ENCODE data around the gene DNAL1. TPM values are rescaled to one million over a fixed set of nuclear protein-coding genes. Genes with fewer than 3 reads are reported as not detected.

Gene DNAL1
- polyA plus RNA-seq, 1 of the 3 experiments (the other 2 are of a cell fraction): 2.6 TPM

- Histone ChIP-seq H3K4me1 (ENCODE audit: control insufficient read depth in 1 of 2, insufficient read depth in 2 of 2, low read depth in 1 of 2, low read length in 1 of 2) (no peaks in the 10 kb centered on the region), H3K4me2 (peak overlapping the region; percentile 88), H3K27ac (ENCODE audit: low read depth in 2 of 2, low read length in 1 of 2) (no peak overlapping the region), H3K9me3 (no peaks in the 10 kb centered on the region), H3K36me3 (replicated peaks in 1 of 2; ENCODE audit: control insufficient read depth in 1 of 2, insufficient read depth in 2 of 2, low read length in 1 of 2) (no peaks in the 10 kb centered on the region), H3F3A (replicated peaks; ENCODE audit: insufficient read depth) (peaks cover 11% of the 10 kb centered on the region), H3K79me2 (ENCODE audit: insufficient read depth) (no peaks in the 10 kb centered on the region), H3K27me3 (ENCODE audit: insufficient read depth) (no peaks in the 10 kb centered on the region), H3K9ac (peak overlapping the region; percentile 47; the same call in 1 of the 2 replicates), H3K4me3 (ENCODE audit: low read depth in 2 of 2, low read length in 1 of 2) (peak overlapping the region; percentile 60 to 62), H2AFZ (ENCODE audit: low read depth) (peak overlapping the region; percentile 93), H4K20me1 (ENCODE audit: insufficient read depth) (no peaks in the 10 kb centered on the region), H3K9me2 (no peaks in the 10 kb centered on the region)
- ChIA-PET POLR2A (interaction anchor here (0.7 to 1.9 kb wide), 6 partner anchors 43 to 555 kb away, joined by 3 to 8 read pairs (median 4); partner anchors contain the start of genes ACOT2, RBM25 and RIOX1), CTCF (interaction anchor here (0.6 to 2.5 kb wide), 5 partner anchors 10 to 440 kb away, joined by 3 to 10 read pairs (median 4); no protein-coding TSS in a partner anchor)
- DNase-seq: no peak
- TF ChIP-seq CHD2 (IDR thresholded peaks at IDR 0.05; ENCODE audit: low read length, partially characterized antibody): no peak
- TF ChIP-seq TCF12 (IDR thresholded peaks at IDR 0.05): no peak
- no peak for TF ChIP-seq REST (IDR thresholded peaks at IDR 0.05; ENCODE audit: low read depth, low read length)
- TF ChIP-seq CTCF (IDR thresholded peaks at IDR 0.05): no peak
- TF ChIP-seq RAD21 (IDR thresholded peaks at IDR 0.05; ENCODE audit: low read length): no peak
- TF ChIP-seq IRF3 (IDR thresholded peaks at IDR 0.05; ENCODE audit: low read depth, low read length): no peak
- TF ChIP-seq PBX3 (IDR thresholded peaks at IDR 0.05): no peak
- no peak for TF ChIP-seq MAX (IDR thresholded peaks at IDR 0.05; ENCODE audit: low read depth)
- TF ChIP-seq JUND (IDR thresholded peaks at IDR 0.05): no peak
- TF ChIP-seq EZH2phosphoT487 (IDR thresholded peaks at IDR 0.05; ENCODE audit: borderline replicate concordance, low read depth): no peak
- WGBS (ENCODE audit: low lambda C conversion rate): 26% methylated on average over 7 of the region's 13 CpGs
Measured at GRCh38 chr14:73613046-73613383, 31.8 kb upstream of the DNAL1 start.
